Measurements from ENCODE around the gene TBXA2R.
A peak's percentile ranks its signal among the peaks of the same experiment; 100 is the strongest.
"Not testable (repeated sequence)": the region's sequence is repeated elsewhere in the genome, so short reads cannot be mapped to it uniquely, and the experiment has no call there.

The TBXA2R gene

DNA sequence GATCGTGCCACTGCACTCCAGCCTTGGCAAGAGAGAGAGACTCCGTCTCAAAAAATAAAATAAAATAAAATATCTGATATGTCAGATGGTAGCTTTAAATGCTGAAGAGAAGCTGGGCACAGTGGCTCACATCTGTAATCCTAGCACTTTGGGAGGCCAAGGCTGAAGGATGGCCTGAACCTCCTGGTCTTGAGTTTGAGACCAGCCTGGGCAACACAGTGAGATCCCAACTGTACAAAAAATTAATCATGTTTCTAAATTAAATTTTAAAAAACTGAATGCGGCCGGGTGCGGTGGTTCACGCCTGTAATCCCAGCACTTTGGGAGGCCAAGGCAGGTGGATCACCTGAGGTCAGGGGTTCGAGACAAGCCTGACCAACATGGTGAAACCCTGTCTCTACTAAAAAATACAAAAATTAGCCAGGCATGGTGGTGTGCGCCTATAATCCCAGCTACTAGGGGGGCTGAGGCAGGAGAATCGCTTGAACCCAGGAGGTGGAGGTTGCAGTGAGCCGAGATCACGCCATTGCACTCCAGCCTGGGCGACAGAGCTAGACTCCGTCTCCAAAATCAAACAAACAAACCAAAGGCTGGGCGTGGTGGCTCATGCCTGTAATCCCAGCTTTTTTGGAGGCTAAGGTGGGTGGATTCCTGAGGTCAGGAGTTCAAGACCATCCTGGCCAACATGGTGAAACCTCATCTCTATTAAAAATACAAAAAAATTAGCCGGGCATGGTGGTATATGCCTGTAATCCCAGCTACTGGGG is 22.5 kb downstream of the TBXA2R start:
- not testable (repeated sequence) for H3K27ac Mint-ChIP-seq, H3K27me3 Mint-ChIP-seq, H3K4me1 Mint-ChIP-seq, H3K36me3 Mint-ChIP-seq, H3K9me3 Mint-ChIP-seq
- H3K4me3 Mint-ChIP-seq, result peak overlapping the region; percentile 7

- not testable (repeated sequence) for H3K36me3 Mint-ChIP-seq, H3K9me3 Mint-ChIP-seq, H3K27me3 Mint-ChIP-seq, H3K4me1 Mint-ChIP-seq, H3K27ac Mint-ChIP-seq, H3K4me3 Mint-ChIP-seq
These were observed 24.9 kb downstream of the TBXA2R start for GRCh38 chr19:3581792-3582191.

DNA sequence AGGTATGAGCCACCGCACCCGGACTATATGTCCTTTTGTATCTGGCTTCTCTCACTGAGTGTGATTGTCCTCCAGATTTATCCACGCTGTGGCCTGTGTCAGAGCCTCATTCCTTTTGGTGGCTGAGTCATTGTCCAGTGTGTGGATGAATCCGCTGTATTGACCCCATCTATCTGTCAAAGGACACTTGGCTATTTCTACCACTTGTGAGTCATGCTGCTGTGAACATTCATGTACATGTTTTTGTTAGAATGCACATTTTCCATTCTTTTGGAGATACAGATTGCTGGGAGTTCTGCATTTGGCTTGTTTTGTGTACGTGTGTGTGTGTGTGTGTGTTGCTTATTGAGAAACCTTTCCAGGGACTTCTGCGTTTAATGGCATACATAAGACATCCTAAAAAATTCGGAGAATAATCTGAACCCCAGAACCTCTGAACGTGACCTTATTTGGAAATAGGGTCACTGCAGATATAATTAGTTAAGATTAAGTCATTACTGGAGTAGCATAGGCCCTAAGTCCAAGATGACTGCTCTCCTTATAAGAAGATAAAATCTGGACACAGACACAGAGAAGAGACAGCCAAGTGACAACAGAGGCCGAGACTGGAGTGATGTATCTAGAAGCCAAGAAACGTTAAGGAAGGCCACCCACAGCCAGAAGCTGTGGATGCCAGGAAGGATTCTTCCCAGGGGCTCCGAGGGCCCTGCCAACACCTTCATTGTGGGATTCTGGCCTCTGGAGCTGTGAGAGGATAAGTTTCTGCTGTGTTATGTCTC is 26.3 kb downstream of the TBXA2R start:
- H3K4me1 Mint-ChIP-seq, result no peaks in the 10 kb centered on the region
- H3K27me3 Mint-ChIP-seq, result no peaks in the 10 kb centered on the region
- peaks cover 1% of the 10 kb centered on the region for H3K36me3 Mint-ChIP-seq
- no peak overlapping the region for H3K27ac Mint-ChIP-seq
- H3K4me3 Mint-ChIP-seq, result no peak overlapping the region
- no peaks in the 10 kb centered on the region for H3K9me3 Mint-ChIP-seq

- H3K4me3 Mint-ChIP-seq, result no peak overlapping the region
- no peaks in the 10 kb centered on the region for H3K27me3 Mint-ChIP-seq
- peaks cover 4% of the 10 kb centered on the region for H3K4me1 Mint-ChIP-seq
- H3K27ac Mint-ChIP-seq, result no peak overlapping the region
- H3K9me3 Mint-ChIP-seq, result no peaks in the 10 kb centered on the region
- peaks cover 5% of the 10 kb centered on the region for H3K36me3 Mint-ChIP-seq
These were observed 28.3 kb downstream of the TBXA2R start for GRCh38 chr19:3578390-3578789.

- H3K36me3 Mint-ChIP-seq, result peaks cover 5% of the 10 kb centered on the region
- peaks cover 4% of the 10 kb centered on the region for H3K4me1 Mint-ChIP-seq
- no peaks in the 10 kb centered on the region for H3K27me3 Mint-ChIP-seq
- no peak overlapping the region for H3K27ac Mint-ChIP-seq
- no peak overlapping the region for H3K4me3 Mint-ChIP-seq
- no peaks in the 10 kb centered on the region for H3K9me3 Mint-ChIP-seq
These were observed 28.8 kb downstream of the TBXA2R start for GRCh38 chr19:3577723-3578344.

- no peaks in the 10 kb centered on the region for H3K9me3 Mint-ChIP-seq
- H3K4me3 Mint-ChIP-seq, result no peak overlapping the region
- H3K4me1 Mint-ChIP-seq, result peaks cover 4% of the 10 kb centered on the region
- H3K27me3 Mint-ChIP-seq, result no peaks in the 10 kb centered on the region
- no peak overlapping the region for H3K27ac Mint-ChIP-seq
- peaks cover 5% of the 10 kb centered on the region for H3K36me3 Mint-ChIP-seq
These were observed 29.8 kb downstream of the TBXA2R start for GRCh38 chr19:3576696-3577443.

DNA sequence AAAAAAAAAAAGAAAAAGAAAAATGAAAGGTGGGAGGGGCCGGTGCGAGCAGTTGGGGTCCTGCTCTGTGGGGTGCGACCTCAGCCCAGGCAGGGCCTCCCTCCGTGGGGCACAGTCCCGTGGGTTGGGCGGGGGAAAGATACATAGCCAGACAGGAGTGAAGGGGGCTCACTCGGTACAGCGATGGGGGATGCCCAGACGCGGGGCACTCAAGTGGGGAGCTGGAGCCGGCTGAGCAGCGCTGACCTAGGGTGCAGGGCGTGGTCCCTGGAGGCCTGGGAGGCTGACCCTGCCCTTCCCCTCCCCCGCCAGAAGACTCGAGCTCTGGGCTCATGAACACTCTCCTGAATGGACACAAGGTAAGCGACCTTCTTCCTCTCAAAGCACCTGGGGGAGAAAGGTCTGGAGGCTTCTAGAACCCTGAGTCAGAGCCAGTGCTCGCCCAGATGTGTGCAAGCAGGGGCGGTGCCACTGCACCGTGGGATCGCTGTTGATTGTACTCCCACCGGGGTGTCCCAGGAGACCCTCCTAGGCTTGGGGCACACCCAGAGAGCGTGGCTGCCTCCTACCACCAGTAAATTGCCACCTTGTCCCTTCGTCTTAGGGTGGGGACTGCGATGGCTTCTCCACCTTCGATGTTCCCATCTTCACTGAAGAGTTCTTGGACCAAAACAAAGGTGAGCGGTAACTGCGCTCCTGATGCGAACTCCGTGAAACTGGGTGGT is 30.6 kb downstream of the TBXA2R start:
- H3K27ac Mint-ChIP-seq, result no peak overlapping the region
- H3K27me3 Mint-ChIP-seq, result no peaks in the 10 kb centered on the region
- peaks cover 8% of the 10 kb centered on the region for H3K4me1 Mint-ChIP-seq
- H3K4me3 Mint-ChIP-seq, result no peak overlapping the region
- H3K9me3 Mint-ChIP-seq, result no peaks in the 10 kb centered on the region
- peaks cover 5% of the 10 kb centered on the region for H3K36me3 Mint-ChIP-seq

GRCh38 chr19:3575260-3575741 is 31.4 kb downstream of the TBXA2R start:
- Mint-ChIP-seq H3K36me3 (peaks cover 5% of the 10 kb centered on the region), H3K4me1 (peaks cover 8% of the 10 kb centered on the region), H3K27me3 (no peaks in the 10 kb centered on the region), H3K27ac (no peak overlapping the region), H3K9me3 (no peaks in the 10 kb centered on the region), H3K4me3 (no peak overlapping the region)

GRCh38 chr19:3573858-3574637 is 32.6 kb downstream of the TBXA2R start:
- H3K4me1 Mint-ChIP-seq, result peaks cover 8% of the 10 kb centered on the region
- peak overlapping the region; percentile 77 for H3K27ac Mint-ChIP-seq
- peaks cover 5% of the 10 kb centered on the region for H3K36me3 Mint-ChIP-seq
- H3K4me3 Mint-ChIP-seq, result peak overlapping the region; percentile 84
- no peaks in the 10 kb centered on the region for H3K9me3 Mint-ChIP-seq
- H3K27me3 Mint-ChIP-seq, result no peaks in the 10 kb centered on the region

GRCh38 chr19:3573162-3573857 is 33.4 kb downstream of the TBXA2R start:
- Mint-ChIP-seq H3K36me3 (peaks cover 5% of the 10 kb centered on the region), H3K9me3 (no peaks in the 10 kb centered on the region), H3K27me3 (no peaks in the 10 kb centered on the region), H3K4me1 (peaks cover 8% of the 10 kb centered on the region), H3K27ac (no peak overlapping the region), H3K4me3 (peak overlapping the region; percentile 84)

GRCh38 chr19:3572855-3573161 is 33.9 kb downstream of the TBXA2R start, which contains the start of gene HMG20B:
Gene HMG20B, plus strand, starts transcription at chr19:3572944. Its CDS starts 366 bp downstream, at chr19:3573310.
- H3K9me3 Mint-ChIP-seq, result no peaks in the 10 kb centered on the region
- peaks cover 8% of the 10 kb centered on the region for H3K4me1 Mint-ChIP-seq
- H3K36me3 Mint-ChIP-seq, result peaks cover 5% of the 10 kb centered on the region
- H3K4me3 Mint-ChIP-seq, result peak within 1 kb of the TSS; percentile 84
- H3K27ac Mint-ChIP-seq, result peak within 1 kb of the TSS; percentile 63
- no peaks in the 10 kb centered on the region for H3K27me3 Mint-ChIP-seq

DNA sequence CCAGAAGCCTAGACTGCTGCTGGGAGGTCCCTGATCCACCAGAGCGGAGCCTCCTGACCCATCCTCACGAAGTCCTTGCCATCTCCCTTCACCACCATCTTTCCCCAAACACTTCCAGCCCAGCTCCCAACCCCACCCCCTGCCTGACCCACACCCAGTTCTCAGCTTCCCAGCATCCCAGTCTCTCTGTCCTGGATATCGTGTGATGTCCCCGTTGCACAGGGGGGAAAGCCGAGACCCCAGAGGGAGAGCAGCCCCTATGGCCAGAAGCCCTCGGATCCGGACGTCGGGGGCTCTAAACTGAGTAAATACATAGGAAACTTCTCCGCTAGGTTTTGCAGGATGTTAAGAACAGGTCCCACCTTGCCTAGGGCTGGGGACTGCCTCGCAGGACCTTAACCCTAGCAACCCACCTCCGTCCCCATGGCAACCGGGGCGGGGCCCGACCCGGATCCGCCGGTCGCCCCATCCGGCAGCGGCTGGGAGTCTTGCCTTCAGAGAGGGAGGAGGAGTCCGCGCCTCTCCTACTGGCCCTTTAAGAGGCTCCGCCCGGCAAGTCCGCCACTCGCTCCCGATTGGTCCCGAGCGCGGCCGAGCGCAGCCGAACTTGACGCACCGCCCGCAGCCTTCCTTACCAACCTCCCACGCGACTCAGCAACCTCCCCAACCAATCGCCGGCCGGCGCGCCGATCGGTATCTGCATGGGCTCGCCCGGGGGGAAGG is 34.4 kb downstream of the TBXA2R start:
- Mint-ChIP-seq H3K4me1 (peaks cover 8% of the 10 kb centered on the region), H3K9me3 (no peaks in the 10 kb centered on the region), H3K27ac (peak overlapping the region; percentile 63), H3K36me3 (peaks cover 5% of the 10 kb centered on the region), H3K27me3 (no peaks in the 10 kb centered on the region), H3K4me3 (peak overlapping the region; percentile 84)

DNA sequence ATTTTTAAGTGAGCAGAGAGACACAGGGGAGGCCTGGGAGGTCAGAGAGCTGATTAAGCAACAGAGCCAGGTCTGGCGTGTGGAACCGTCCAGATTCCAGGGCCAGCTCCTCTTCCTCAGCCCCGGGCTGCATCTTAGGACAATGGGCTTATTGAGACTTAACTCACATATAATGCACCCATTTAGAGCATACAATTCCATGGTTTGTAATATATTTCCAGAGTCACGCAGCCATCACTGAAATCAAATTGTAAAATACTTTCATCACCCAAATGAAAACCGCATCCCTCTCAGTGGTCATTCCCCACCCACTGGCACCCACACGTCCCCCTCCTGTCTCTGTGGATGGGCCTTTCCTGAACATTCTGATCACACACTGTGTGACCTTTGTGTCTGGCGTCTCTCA is 36.1 kb downstream of the TBXA2R start:
- Mint-ChIP-seq H3K36me3 (peaks cover 5% of the 10 kb centered on the region), H3K4me3 (no peak overlapping the region), H3K4me1 (peaks cover 8% of the 10 kb centered on the region), H3K9me3 (no peaks in the 10 kb centered on the region), H3K27me3 (no peaks in the 10 kb centered on the region), H3K27ac (no peak overlapping the region)

All from activated naive CD4-positive, alpha-beta T cell treated with anti-CD3 and anti-CD28 coated beads, Interleukin-2, amount 50 U/mL, for 24 hours (primary cell).